ENCODE measurements around the gene EDAR. TPM values are rescaled to one million over a fixed set of nuclear protein-coding genes. Genes with fewer than 3 reads are reported as not detected.

Gene EDAR
- total RNA-seq, 4 donors from 2014 or later, result not detected

- no peak for TF ChIP-seq CTCF (IDR thresholded peaks at IDR 0.05; ENCODE audit: low read depth)
These were observed 13.2 kb downstream of the EDAR start for GRCh38 chr2:108975613-108976435.

GRCh38 chr2:108974674-108975073, 14.3 kb downstream of the EDAR start:
- TF ChIP-seq CTCF (IDR thresholded peaks at IDR 0.05; ENCODE audit: low read depth), result no peak

GRCh38 chr2:108972663-108973062, 16.4 kb downstream of the EDAR start:
- no peak for TF ChIP-seq CTCF (IDR thresholded peaks at IDR 0.05; ENCODE audit: low read depth)

GRCh38 chr2:108971661-108972566, 17.1 kb downstream of the EDAR start:
- no peak for TF ChIP-seq CTCF (IDR thresholded peaks at IDR 0.05; ENCODE audit: low read depth)

- no peak for TF ChIP-seq CTCF (IDR thresholded peaks at IDR 0.05; ENCODE audit: low read depth)
These were observed 18.7 kb downstream of the EDAR start for GRCh38 chr2:108970369-108970768.

GRCh38 chr2:108969856-108970255, 19.2 kb downstream of the EDAR start:
- no peak for TF ChIP-seq CTCF (IDR thresholded peaks at IDR 0.05; ENCODE audit: low read depth)

- no peak for TF ChIP-seq CTCF (IDR thresholded peaks at IDR 0.05; ENCODE audit: low read depth)
These were observed 20.4 kb downstream of the EDAR start for GRCh38 chr2:108968619-108969018.

Measured in subcutaneous adipose tissue (tissue), 4 donors.